Activated CD4-positive, alpha-beta T cell treated with anti-CD3 and anti-CD28 coated beads, Interleukin-2, amount 50 U/mL, for 48 hours (primary cell): ENCODE measurements around the gene TBC1D12.
"Not testable (repeated sequence)": the region's sequence is repeated elsewhere in the genome, so short reads cannot be mapped to it uniquely, and the experiment has no call there.

Source experiments
- DNase-seq, 2 experiments: peaks; one replicate each; pipeline ENCODE4 v3.0.0-alpha.2; 2020

TBC1D12 gene

DNA sequence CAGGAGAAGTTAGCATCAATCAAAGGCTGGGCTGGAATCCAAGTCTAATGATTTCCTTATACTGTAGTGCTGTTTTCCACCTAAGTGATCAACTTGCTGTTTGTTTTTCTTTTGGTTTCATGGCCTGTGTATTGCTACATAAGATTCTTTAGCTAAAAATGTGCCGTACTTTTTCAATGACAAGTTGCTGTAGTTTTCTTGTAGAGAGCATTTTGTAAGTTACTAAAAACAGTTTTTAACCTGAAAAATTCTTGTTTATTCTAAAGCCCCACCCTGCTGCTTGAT lies 144.5 kb downstream of the TBC1D12 start:
- no peak for DNase-seq

DNA sequence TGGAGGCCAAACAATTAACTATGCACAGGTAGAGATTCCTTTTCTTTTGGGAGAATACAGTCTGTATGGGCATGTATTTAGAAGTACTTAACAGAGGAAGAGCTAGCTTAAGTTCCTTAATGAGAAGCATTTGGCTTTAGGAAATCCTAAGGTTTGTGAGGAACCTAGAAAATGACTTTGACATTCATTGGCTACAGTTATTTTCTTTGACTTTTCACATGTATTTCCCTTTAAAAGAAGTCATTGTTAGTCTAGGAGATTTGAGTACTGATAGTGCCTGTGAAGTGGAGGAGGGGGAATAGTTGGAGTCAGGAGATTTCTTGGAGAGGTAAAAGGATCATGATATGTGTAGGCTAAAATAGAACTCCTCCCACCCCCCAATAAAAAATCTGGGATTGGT lies 146.9 kb downstream of the TBC1D12 start:
- DNase-seq: no peak

DNA sequence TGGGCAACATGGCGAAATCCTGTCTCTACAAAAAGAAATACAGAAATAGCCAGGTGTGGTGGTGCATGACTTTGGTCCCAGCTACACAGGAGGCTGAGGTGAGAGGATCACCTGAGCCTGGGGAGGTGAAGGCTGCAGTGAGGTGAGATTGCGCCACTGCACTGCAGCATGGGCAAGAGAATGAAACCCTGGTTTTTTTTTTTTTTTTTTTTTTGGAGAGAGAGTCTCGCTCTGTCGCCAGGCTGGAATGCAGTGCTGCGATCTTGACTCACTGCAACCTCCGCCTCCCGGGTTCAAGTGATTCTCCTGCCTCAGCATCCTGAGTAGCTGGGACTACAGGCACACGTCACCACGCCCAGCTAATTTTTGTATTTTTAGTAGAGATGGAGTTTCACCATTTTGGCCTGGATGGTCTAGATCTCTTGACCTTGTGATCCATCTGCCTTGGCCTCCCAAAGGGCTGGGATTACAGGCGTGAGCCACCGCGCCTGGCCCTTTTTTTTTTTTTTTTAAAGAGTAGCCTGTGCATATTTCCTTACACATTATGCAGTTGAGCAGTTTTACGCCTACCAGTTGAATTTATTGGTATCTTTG lies 165.5 kb downstream of the TBC1D12 start:
- not testable (repeated sequence) for DNase-seq

DNA sequence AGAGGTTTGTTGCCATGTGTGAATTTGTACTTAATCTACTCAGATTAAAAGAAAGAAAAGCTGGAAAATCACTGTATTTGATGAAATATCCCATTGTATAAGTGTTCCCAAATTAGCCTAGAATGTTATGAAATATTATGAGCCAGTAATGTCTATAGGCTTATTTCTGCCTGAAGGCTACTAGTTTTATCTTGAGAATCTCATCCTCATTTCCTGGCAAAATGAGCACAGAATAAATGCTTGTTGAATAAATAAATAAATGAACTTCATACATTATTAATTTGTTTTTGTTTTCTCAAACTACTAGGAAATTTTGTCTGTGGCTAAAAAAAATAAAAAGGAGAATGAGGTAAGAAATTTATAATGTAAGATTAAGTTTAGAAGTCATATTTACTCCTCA lies 168.7 kb downstream of the TBC1D12 start:
- DNase-seq: no peak

- DNase-seq: no peak
Measured at GRCh38 chr10:94571528-94571927, 169.2 kb downstream of the TBC1D12 start.

- no peak for DNase-seq
Measured at GRCh38 chr10:94578790-94579189, 176.4 kb downstream of the TBC1D12 start.

DNA sequence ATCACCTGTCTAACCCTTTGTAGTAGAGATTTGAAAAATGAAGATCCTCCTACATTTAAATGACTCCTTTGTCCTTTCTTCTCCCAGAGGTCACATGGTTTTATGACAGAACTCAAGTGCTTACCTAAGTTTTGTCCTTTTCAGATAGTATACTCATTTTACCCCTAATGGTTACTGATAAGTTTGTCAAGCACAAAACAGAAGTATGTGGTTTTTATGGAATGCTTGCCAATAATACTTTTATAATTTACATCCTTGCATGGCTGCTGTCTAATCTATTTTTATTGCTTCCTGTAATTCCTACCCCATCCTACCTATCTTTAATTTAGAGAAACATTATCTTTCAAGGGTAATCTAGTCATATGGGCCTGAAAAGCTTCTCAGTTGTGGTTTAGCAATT lies 180.8 kb downstream of the TBC1D12 start:
- DNase-seq: no peak
